H9 (cell line): ENCODE data around the gene ZNF521. TPM values are rescaled to one million over a fixed set of nuclear protein-coding genes. Genes with fewer than 3 reads are reported as not detected.

ENCODE experiments used
- DNase-seq: peaks from one replicate; pipeline ENCODE4 v3.0.0-alpha.2; 2017
- H2AFZ ChIP-seq: one replicate; pipeline ENCODE4 v1.6.1; 2013; ENCODE audit warnings: mild to moderate bottlenecking, low read length, control low read depth, moderate library complexity
- H2AK5ac ChIP-seq: 2 replicates; pipeline ENCODE4 v1.6.1; 2013; ENCODE audit warnings: low read length, control low read depth, mixed read lengths; ENCODE audit not compliant: insufficient read length
- H2BK120ac ChIP-seq: one replicate; pipeline ENCODE4 v1.6.1; 2013; ENCODE audit warnings: low read depth, mild to moderate bottlenecking, low read length, control low read depth, inconsistent platforms; ENCODE audit not compliant: poor library complexity, severe bottlenecking
- H2BK12ac ChIP-seq: 2 replicates; pipeline ENCODE4 v1.6.1; 2013; ENCODE audit warnings: low read length, control low read depth, mixed read lengths, low read depth; ENCODE audit not compliant: insufficient read length
- H2BK15ac ChIP-seq: 2 replicates; pipeline ENCODE4 v1.6.1; 2013; ENCODE audit warnings: low read depth, low read length, control low read depth
- H2BK20ac ChIP-seq: one replicate; pipeline ENCODE4 v1.6.1; 2013; ENCODE audit warnings: low read depth, mild to moderate bottlenecking, low read length, control low read depth, inconsistent platforms; ENCODE audit not compliant: poor library complexity, severe bottlenecking
- H2BK5ac ChIP-seq: 2 replicates; pipeline ENCODE4 v1.6.1; 2013; ENCODE audit warnings: low read length, control low read depth, mixed read lengths; ENCODE audit not compliant: insufficient read length
- H3K14ac ChIP-seq: 2 replicates; pipeline ENCODE4 v1.6.1; 2013; ENCODE audit warnings: low read length, control low read depth; ENCODE audit not compliant: insufficient read depth
- H3K18ac ChIP-seq: 2 replicates; pipeline ENCODE4 v1.6.1; 2013; ENCODE audit warnings: low read depth, mild to moderate bottlenecking, mixed read lengths, low read length, control low read depth; ENCODE audit not compliant: insufficient read length
- H3K23ac ChIP-seq: 2 replicates; pipeline ENCODE4 v1.6.1; 2013; ENCODE audit warnings: low read length, control low read depth, mixed read lengths, low read depth; ENCODE audit not compliant: insufficient read length
- H3K23me2 ChIP-seq: 2 replicates; pipeline ENCODE4 v1.6.1; 2013; ENCODE audit warnings: low read depth, mild to moderate bottlenecking, mixed read lengths, low read length, control low read depth; ENCODE audit not compliant: insufficient read length, poor library complexity, severe bottlenecking
- H3K27ac ChIP-seq: 2 replicates; pipeline ENCODE4 v1.5.1; 2013; ENCODE audit warnings: low read length, control low read depth, mixed read lengths, low read depth; ENCODE audit not compliant: insufficient read length
- H3K27me3 ChIP-seq: 2 replicates; pipeline ENCODE4 v1.6.1; 2013; ENCODE audit warnings: low read length, control low read depth, inconsistent platforms; ENCODE audit not compliant: insufficient read depth
- H3K4ac ChIP-seq: 2 replicates; pipeline ENCODE4 v1.6.1; 2013; ENCODE audit warnings: low read depth, mild to moderate bottlenecking, control low read depth, inconsistent platforms, low read length, moderate library complexity
- H3K4me1 ChIP-seq: 2 replicates; pipeline ENCODE4 v1.6.1; 2013; ENCODE audit warnings: low read length, control low read depth, inconsistent platforms; ENCODE audit not compliant: insufficient read depth
- H3K4me2 ChIP-seq: 2 replicates; pipeline ENCODE4 v1.6.1; 2013; ENCODE audit warnings: low read length, control low read depth, mixed read lengths; ENCODE audit not compliant: insufficient read length, insufficient read depth
- H3K56ac ChIP-seq: 2 replicates; pipeline ENCODE4 v1.6.1; 2013; ENCODE audit warnings: low read depth, mild to moderate bottlenecking, mixed read lengths, low read length, control low read depth; ENCODE audit not compliant: insufficient read length
- H3K79me1 ChIP-seq: 2 replicates; pipeline ENCODE4 v1.6.1; 2013; ENCODE audit warnings: low read depth, mild to moderate bottlenecking, moderate library complexity, low read length, control low read depth, inconsistent platforms; ENCODE audit not compliant: insufficient read depth, poor library complexity, severe bottlenecking
- H3K79me2 ChIP-seq: 2 replicates; pipeline ENCODE4 v1.6.1; 2013; ENCODE audit warnings: low read length, control low read depth, inconsistent platforms; ENCODE audit not compliant: insufficient read depth
- H3K9ac ChIP-seq: 2 replicates; pipeline ENCODE4 v1.6.1; 2013; ENCODE audit warnings: low read length, control low read depth, mixed read lengths; ENCODE audit not compliant: insufficient read length; ENCODE audit errors: extremely low read depth
- H3K9me3 ChIP-seq: one replicate; pipeline ENCODE4 v1.6.1; 2013; ENCODE audit warnings: low read depth, low read length, inconsistent platforms; ENCODE audit not compliant: control insufficient read depth
- H3T11ph ChIP-seq: one replicate; pipeline ENCODE4 v1.6.1; 2013; ENCODE audit warnings: mild to moderate bottlenecking, low read length, control low read depth, inconsistent platforms
- H4K20me1 ChIP-seq: one replicate; pipeline ENCODE4 v1.6.1; 2013; ENCODE audit not compliant: control insufficient read depth, insufficient read length, insufficient read depth
- H4K5ac ChIP-seq: 2 replicates; pipeline ENCODE4 v1.6.1; 2013; ENCODE audit warnings: low read depth, mild to moderate bottlenecking, mixed read lengths, low read length, control low read depth; ENCODE audit not compliant: insufficient read length
- H4K8ac ChIP-seq: replicated peaks from 2 replicates; pipeline ENCODE4 v1.6.1; 2013; ENCODE audit warnings: low read length, control low read depth, mixed read lengths, low read depth; ENCODE audit not compliant: insufficient read length
- H4K91ac ChIP-seq: 2 replicates; pipeline ENCODE4 v1.6.1; 2013; ENCODE audit warnings: low read depth, mild to moderate bottlenecking, moderate library complexity, mixed read lengths, low read length, control low read depth; ENCODE audit not compliant: insufficient read length
- H3K27ac Mint-ChIP-seq, 3 experiments: 2 replicates in 2 of 3; 3 replicates in 1 of 3; pipeline ENCODE4 v1.8.0; 2020 to 2021; ENCODE audit warnings: mixed read lengths in 3 of 3, mild to moderate bottlenecking in 1 of 3, moderate library complexity in 1 of 3
- H3K27me3 Mint-ChIP-seq: 2 replicates; pipeline ENCODE4 v1.8.0; 2021; ENCODE audit warnings: low read depth, mild to moderate bottlenecking, moderate library complexity, mixed read lengths
- H3K36me3 Mint-ChIP-seq, 3 experiments: 2 replicates in 2 of 3; 3 replicates in 1 of 3; pipeline ENCODE4 v1.8.0; 2020 to 2021; ENCODE audit warnings: low read depth in 3 of 3, mixed read lengths in 3 of 3; ENCODE audit not compliant: insufficient read depth in 1 of 3
- H3K4me1 Mint-ChIP-seq, 2 experiments: 2 replicates each; pipeline ENCODE4 v1.8.0; 2020; ENCODE audit warnings: mixed read lengths in 2 of 2
- H3K4me3 Mint-ChIP-seq, 2 experiments: 2 replicates in 1 of 2; 3 replicates in 1 of 2; pipeline ENCODE4 v1.8.0; 2020 to 2021; ENCODE audit warnings: mild to moderate bottlenecking in 2 of 2, mixed read lengths in 2 of 2, moderate library complexity in 1 of 2
- H3K9me3 Mint-ChIP-seq, 2 experiments: 2 replicates in 1 of 2; 3 replicates in 1 of 2; pipeline ENCODE4 v1.8.0; 2020; ENCODE audit warnings: mild to moderate bottlenecking in 2 of 2, mixed read lengths in 2 of 2, moderate library complexity in 1 of 2
- WGBS: extraction: QIAGEN DNeasy Blood & Tissue Kit; methylation state at CpG from one replicate; pipeline ENCODE4 v1.1.7; 2013; ENCODE audit warnings: missing lambda C conversion rate, low lambda C conversion rate, mixed read lengths; ENCODE audit not compliant: insufficient read length; ENCODE audit errors: extremely low coverage; 5-methylcytosine and 5-hydroxymethylcytosine counted together
- total RNA-seq: library from RNA; stranded (reverse); gene quantifications from 2 replicates; pipeline ENCODE4 v1.2.1, GENCODE V29; 2021
- TF ChIP-seq, protein P1 (sequence below): fragments of 200-600 bp; sonication (generic); conservative IDR thresholded peaks from 3 replicates; pipeline ENCODE4 v1.8.0; 2021; ENCODE audit warnings: antibody characterized with exemption, mild to moderate bottlenecking

Gene ZNF521
- total RNA-seq, 1 experiment from 2014 or later = 3.3 TPM

DNA sequence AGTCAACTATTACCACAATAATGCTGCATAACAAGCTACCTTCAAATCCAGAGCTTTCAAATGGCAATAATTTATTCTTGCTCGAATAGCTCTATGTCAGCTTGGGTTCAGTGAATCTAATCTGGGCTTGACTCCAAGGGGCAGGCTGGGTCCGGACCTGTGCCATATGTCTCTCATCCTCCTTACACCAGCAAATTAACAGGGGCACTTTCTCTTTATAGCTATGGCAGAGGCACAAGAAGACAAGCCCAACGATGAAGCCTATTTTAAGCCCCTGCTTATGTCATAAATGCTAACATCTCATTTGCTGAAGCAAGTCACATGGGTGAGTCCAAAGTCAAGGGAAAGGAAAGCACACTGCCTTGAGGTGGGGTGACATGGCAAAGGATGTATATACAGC, 13.3 kb upstream of the ZNF521 start:
- Mint-ChIP-seq H3K36me3 (no peaks in the 10 kb centered on the region; a peak in 1 of 7 replicates), H3K9me3 (peaks cover 0 to 2% of the 10 kb centered on the region in 2 experiments; a peak in 1 of 5 replicates), H3K4me3 (no peak overlapping the region), H3K4me1 (no peaks in the 10 kb centered on the region), H3K27me3 (peaks cover 17% of the 10 kb centered on the region), H3K27ac (no peak overlapping the region)
- no peak overlapping the region for H3K18ac ChIP-seq
- no peak overlapping the region for H3K4me2 ChIP-seq
- no peak overlapping the region for H3K14ac ChIP-seq
- H2BK12ac ChIP-seq = no peak overlapping the region
- H4K5ac ChIP-seq = no peak overlapping the region
- H3K4me1 ChIP-seq = no peaks in the 10 kb centered on the region
- H4K20me1 ChIP-seq = no peaks in the 10 kb centered on the region
- H3K9me3 ChIP-seq = no peaks in the 10 kb centered on the region
- H2BK20ac ChIP-seq = no peak overlapping the region
- no peak for DNase-seq
- H3T11ph ChIP-seq = no peak overlapping the region
- H3K27me3 ChIP-seq = no peaks in the 10 kb centered on the region
- H4K8ac ChIP-seq = no peak overlapping the region
- no peak overlapping the region for H2BK120ac ChIP-seq
- no peak overlapping the region for H2AK5ac ChIP-seq
- H3K4ac ChIP-seq = no peak overlapping the region
- no peak overlapping the region for H3K9ac ChIP-seq
- no CpG with 5 or more reads among the region's 3 CpGs for WGBS
- no peak overlapping the region for H4K91ac ChIP-seq
- H2BK5ac ChIP-seq = no peak overlapping the region
- no peaks in the 10 kb centered on the region for H3K79me1 ChIP-seq
- TF ChIP-seq, protein P1, sequence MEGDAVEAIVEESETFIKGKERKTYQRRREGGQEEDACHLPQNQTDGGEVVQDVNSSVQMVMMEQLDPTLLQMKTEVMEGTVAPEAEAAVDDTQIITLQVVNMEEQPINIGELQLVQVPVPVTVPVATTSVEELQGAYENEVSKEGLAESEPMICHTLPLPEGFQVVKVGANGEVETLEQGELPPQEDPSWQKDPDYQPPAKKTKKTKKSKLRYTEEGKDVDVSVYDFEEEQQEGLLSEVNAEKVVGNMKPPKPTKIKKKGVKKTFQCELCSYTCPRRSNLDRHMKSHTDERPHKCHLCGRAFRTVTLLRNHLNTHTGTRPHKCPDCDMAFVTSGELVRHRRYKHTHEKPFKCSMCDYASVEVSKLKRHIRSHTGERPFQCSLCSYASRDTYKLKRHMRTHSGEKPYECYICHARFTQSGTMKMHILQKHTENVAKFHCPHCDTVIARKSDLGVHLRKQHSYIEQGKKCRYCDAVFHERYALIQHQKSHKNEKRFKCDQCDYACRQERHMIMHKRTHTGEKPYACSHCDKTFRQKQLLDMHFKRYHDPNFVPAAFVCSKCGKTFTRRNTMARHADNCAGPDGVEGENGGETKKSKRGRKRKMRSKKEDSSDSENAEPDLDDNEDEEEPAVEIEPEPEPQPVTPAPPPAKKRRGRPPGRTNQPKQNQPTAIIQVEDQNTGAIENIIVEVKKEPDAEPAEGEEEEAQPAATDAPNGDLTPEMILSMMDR = no peak
- no peaks in the 10 kb centered on the region for H3K79me2 ChIP-seq
- no peak overlapping the region for H2AFZ ChIP-seq
- H2BK15ac ChIP-seq = no peak overlapping the region
- no peak overlapping the region for H3K23ac ChIP-seq
- H3K56ac ChIP-seq = no peak overlapping the region
- H3K27ac ChIP-seq = no peak overlapping the region
- H3K23me2 ChIP-seq = no peaks in the 10 kb centered on the region
